Astrocyte of the spinal cord (primary cell): ENCODE data around the gene GRM8.
"Not testable (repeated sequence)": the region's sequence is repeated elsewhere in the genome, so short reads cannot be mapped to it uniquely, and the experiment has no call there.

Source experiments
- DNase-seq: peaks from one replicate; pipeline ENCODE4 v3.0.0; 2011; ENCODE audit warnings: low read depth, low spot score
- H3K4me3 ChIP-seq: 2 replicates; pipeline ENCODE4 v1.5.1; 2011; ENCODE audit warnings: low read depth, mild to moderate bottlenecking, low read length, moderate library complexity
- in situ Hi-C: cut with HindIII; loops from 2 replicates; pipeline ENCODE4 v1.10.0; 2017; ENCODE audit warnings: low sequenced_read_pairs
- TF ChIP-seq, protein P1 (sequence below): IDR thresholded peaks from 2 replicates; pipeline ENCODE4 v1.5.1; 2012; ENCODE audit warnings: low read depth, mild to moderate bottlenecking, low read length, inconsistent platforms

The GRM8 gene

DNA sequence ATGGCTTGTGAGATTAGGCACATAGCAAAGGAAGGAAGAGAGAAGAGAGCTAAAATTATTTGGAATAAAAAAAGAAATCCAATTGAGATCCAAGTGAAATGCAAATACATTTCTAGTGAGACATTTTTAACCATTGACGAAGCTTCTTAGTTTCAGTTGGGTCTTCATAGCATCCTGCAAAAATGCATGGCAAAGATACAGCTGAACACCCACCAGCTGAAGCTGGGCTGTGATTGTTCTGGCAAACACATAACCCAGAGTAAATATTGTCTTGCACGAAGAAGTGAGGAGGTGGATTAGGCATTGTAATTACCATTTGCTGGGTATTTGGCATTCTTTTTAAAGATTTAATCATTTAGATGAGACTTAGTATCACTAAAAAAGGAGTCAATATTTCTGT is 409.4 kb downstream of the GRM8 start:
- in situ Hi-C loops = no loop called here
- no peak for DNase-seq

DNA sequence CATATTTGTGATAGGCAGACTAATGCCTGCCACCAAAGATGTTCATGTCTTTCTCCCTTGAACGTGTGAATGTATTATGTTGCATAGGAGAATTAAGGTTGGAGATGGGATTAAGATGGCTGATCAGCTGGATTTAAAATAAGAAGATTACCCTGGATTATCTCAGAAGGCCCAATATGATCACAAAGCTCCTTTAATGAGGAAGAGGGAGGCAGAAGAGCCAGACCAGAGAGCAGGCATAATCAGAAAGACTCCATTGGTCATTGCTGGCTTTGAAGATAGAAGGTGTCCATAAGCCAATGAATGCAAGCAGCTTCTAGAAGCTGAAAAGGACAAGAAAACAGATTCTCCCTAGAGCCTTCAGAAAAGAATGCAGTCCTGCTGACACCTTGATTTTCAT is 410.3 kb downstream of the GRM8 start:
- in situ Hi-C loops = no loop called here
- no peak for DNase-seq
- TF ChIP-seq, protein P1, sequence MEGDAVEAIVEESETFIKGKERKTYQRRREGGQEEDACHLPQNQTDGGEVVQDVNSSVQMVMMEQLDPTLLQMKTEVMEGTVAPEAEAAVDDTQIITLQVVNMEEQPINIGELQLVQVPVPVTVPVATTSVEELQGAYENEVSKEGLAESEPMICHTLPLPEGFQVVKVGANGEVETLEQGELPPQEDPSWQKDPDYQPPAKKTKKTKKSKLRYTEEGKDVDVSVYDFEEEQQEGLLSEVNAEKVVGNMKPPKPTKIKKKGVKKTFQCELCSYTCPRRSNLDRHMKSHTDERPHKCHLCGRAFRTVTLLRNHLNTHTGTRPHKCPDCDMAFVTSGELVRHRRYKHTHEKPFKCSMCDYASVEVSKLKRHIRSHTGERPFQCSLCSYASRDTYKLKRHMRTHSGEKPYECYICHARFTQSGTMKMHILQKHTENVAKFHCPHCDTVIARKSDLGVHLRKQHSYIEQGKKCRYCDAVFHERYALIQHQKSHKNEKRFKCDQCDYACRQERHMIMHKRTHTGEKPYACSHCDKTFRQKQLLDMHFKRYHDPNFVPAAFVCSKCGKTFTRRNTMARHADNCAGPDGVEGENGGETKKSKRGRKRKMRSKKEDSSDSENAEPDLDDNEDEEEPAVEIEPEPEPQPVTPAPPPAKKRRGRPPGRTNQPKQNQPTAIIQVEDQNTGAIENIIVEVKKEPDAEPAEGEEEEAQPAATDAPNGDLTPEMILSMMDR = no peak
- H3K4me3 ChIP-seq = no peak overlapping the region

More for the DNA sequence above, 409.4 kb downstream of the GRM8 start:
- TF ChIP-seq, protein P1 = no peak
- H3K4me3 ChIP-seq = no peak overlapping the region

DNA sequence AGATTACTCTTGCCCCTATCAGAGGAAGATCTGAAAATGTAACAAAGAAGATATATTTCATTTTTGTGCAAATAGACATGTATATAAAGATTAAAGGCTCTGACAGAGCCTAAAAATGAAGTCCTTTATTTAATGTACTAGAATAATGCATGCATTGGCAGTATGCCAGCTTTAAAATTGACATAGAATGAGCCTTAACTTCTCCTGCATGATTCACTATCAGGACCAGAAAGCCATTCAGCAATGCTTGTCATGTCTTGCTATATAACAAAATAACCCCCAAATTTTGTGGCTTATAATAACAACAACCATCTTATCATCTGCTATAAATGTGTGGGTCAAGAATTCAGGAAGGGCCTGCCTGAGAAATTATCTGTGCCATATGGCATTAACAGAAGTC is 411.9 kb downstream of the GRM8 start:
- H3K4me3 ChIP-seq = no peak overlapping the region
- no peak for DNase-seq
- TF ChIP-seq, protein P1 = no peak
- in situ Hi-C loops = no loop called here

DNA sequence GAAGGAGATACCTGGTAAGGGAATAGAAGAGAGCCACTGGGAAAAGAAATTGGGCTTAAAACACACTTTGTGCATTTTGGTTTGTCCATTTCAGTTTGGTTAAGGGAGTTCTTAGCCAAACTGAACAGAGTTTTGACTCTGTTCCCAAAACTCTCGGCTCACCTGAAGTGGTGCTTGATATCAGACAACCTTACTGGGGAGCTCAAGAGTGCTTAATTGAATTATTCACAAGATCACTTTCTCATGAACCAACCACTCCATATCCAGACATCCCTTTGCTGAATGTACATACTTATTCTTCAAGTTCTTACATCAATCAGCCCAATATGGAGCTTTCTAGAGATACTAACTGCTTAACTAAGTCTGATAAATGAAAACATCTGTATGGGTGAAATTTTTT is 413.1 kb downstream of the GRM8 start:
- H3K4me3 ChIP-seq = no peak overlapping the region
- TF ChIP-seq, protein P1 = no peak
- in situ Hi-C loops = no loop called here
- no peak for DNase-seq

DNA sequence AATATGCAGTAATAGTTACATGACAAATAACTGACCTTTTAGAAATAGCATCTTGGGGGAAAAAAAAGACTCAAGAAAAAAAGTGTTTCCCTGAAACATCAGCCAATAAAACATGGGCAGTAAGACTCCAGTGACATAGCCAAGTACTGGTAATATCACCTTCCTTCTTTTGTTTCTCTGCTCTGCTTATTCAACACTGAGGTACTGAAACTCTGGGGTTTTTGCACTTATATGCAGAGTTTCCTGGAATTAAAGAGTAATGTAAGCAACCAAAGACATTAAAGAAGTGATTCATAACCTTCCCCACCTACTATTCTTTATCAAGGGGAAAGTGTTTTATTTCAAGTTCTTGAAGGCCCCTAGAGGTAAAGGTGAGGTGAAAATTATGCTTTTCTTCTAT is 414.5 kb downstream of the GRM8 start:
- no peak overlapping the region for H3K4me3 ChIP-seq
- in situ Hi-C loops = no loop called here

DNA sequence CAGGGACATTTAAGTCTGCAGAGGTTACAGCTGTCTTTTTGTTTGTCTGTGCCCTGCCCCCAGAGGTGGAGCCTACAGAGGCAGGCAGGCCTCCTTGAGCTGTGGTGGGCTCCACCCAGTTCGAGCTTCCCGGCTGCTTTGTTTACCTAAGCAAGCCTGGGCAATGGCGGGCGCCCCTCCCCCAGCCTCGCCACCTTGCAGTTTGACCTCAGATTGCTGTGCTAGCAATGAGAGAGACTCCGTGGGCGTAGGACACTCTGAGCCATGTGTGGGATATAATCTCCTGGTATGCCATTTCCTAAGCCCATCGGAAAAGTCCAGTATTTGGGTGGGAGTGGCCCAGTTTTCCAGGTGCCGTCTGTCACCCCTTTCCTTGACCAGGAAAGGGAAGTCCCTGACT is 421.5 kb downstream of the GRM8 start:
- DNase-seq, H3K4me3 ChIP-seq, in situ Hi-C loops: not testable (repeated sequence)

More for the DNA sequence above, 414.5 kb downstream of the GRM8 start:
- TF ChIP-seq, protein P1 = no peak
- DNase-seq = no peak

DNA sequence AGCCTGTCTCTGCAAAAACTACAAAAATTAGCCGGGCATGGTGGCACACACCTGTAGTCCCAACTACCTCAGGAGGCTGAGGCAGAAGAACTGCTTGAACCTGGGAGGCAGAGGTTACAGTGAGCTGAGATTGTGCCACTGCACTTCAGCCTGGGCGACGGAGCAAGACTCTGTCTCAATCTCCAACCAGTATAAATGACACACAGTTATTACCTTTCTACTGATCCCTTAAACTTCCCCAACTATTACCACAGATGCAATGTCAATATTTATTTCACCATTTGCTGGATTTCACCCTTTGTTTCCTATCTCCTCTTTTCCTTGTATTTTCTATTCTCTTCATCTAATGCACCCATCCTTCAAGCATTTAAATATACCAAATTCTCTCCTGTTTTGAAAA is 431.8 kb downstream of the GRM8 start:
- in situ Hi-C loops = no loop called here
- TF ChIP-seq, protein P1 = no peak

More for the DNA sequence above, 431.8 kb downstream of the GRM8 start:
- H3K4me3 ChIP-seq = no peak overlapping the region
- DNase-seq = no peak
